ENCODE results near the gene CDCA7.

CDCA7 gene

GRCh38 chr2:173354073-173354581, 545 bp upstream of the CDCA7 start:
- Histone ChIP-seq H3K4me3 (ENCODE audit: low read length, poor library complexity, severe bottlenecking) (peak overlapping the region; percentile 84), H3K4me2 (ENCODE audit: low read depth, low read length, poor library complexity, severe bottlenecking) (peak overlapping the region; percentile 97), H3K36me3 (ENCODE audit: insufficient read depth, low read length) (no peaks in the 10 kb centered on the region), H3K27me3 (ENCODE audit: insufficient read depth, low read length, poor library complexity, severe bottlenecking) (peaks cover 5% of the 10 kb centered on the region), H3F3A (ENCODE audit: low read depth) (peaks cover 10% of the 10 kb centered on the region), H2AFZ (ENCODE audit: low read length) (peak overlapping the region; percentile 75), H3K4me1 (ENCODE audit: insufficient read depth, low read length, poor library complexity, severe bottlenecking) (peaks cover 55% of the 10 kb centered on the region), H3K9ac (ENCODE audit: low read depth, low read length, poor library complexity, severe bottlenecking) (peak overlapping the region; percentile 100), H3K9me3 (ENCODE audit: insufficient read depth, low read depth, low read length) (no peaks in the 10 kb centered on the region), H3K9me2 (replicated peaks; ENCODE audit: low read depth, low read length) (no peaks in the 10 kb centered on the region), H3K79me2 (ENCODE audit: insufficient read depth, low read length) (peaks cover 60% of the 10 kb centered on the region), H4K20me1 (ENCODE audit: insufficient read depth, low read length, poor library complexity, severe bottlenecking) (peaks cover 25% of the 10 kb centered on the region)
- TF ChIP-seq EZH2phosphoT487 (IDR thresholded peaks at IDR 0.05; ENCODE audit: borderline replicate concordance), result no peak
- no peak for TF ChIP-seq CTCF (conservative IDR thresholded peaks at IDR 0.05; ENCODE audit: low read length)

GRCh38 chr2:173355132-173355865, 627 bp downstream of the CDCA7 start:
- H3K79me2 ChIP-seq (ENCODE audit: insufficient read depth, low read length), result peaks cover 69% of the 10 kb centered on the region

GRCh38 chr2:173355866-173356508, 1.3 kb downstream of the CDCA7 start:
- Histone ChIP-seq H3K9me3 (ENCODE audit: insufficient read depth, low read depth, low read length) (no peaks in the 10 kb centered on the region), H3K4me2 (ENCODE audit: low read depth, low read length, poor library complexity, severe bottlenecking) (peak overlapping the region; percentile 99), H3K36me3 (ENCODE audit: insufficient read depth, low read length) (peaks cover 13% of the 10 kb centered on the region; the same call in 1 of the 2 replicates), H3K9ac (ENCODE audit: low read depth, low read length, poor library complexity, severe bottlenecking) (peak overlapping the region; percentile 97), H3K79me2 (ENCODE audit: insufficient read depth, low read length) (peaks cover 75% of the 10 kb centered on the region), H3K4me1 (ENCODE audit: insufficient read depth, low read length, poor library complexity, severe bottlenecking) (peaks cover 65% of the 10 kb centered on the region), H3F3A (ENCODE audit: low read depth) (peaks cover 27% of the 10 kb centered on the region), H3K9me2 (replicated peaks; ENCODE audit: low read depth, low read length) (no peaks in the 10 kb centered on the region), H3K27me3 (ENCODE audit: insufficient read depth, low read length, poor library complexity, severe bottlenecking) (peaks cover 5% of the 10 kb centered on the region), H3K4me3 (ENCODE audit: low read length, poor library complexity, severe bottlenecking) (peak overlapping the region; percentile 84), H4K20me1 (ENCODE audit: insufficient read depth, low read length, poor library complexity, severe bottlenecking) (peaks cover 39% of the 10 kb centered on the region), H2AFZ (ENCODE audit: low read length) (no peak overlapping the region)
- TF ChIP-seq EZH2phosphoT487 (IDR thresholded peaks at IDR 0.05; ENCODE audit: borderline replicate concordance), result no peak
- no peak for TF ChIP-seq CTCF (conservative IDR thresholded peaks at IDR 0.05; ENCODE audit: low read length)

More at GRCh38 chr2:173355132-173355865, 627 bp downstream of the CDCA7 start:
- TF ChIP-seq CTCF (conservative IDR thresholded peaks at IDR 0.05; ENCODE audit: low read length) (no peak), EZH2phosphoT487 (IDR thresholded peaks at IDR 0.05; ENCODE audit: borderline replicate concordance) (no peak)
- no peaks in the 10 kb centered on the region for H3K9me3 ChIP-seq (ENCODE audit: insufficient read depth, low read depth, low read length)
- H3K36me3 ChIP-seq (ENCODE audit: insufficient read depth, low read length), result peaks cover 6% of the 10 kb centered on the region; the same call in 1 of the 2 replicates
- peak overlapping the region; percentile 84 for H3K4me3 ChIP-seq (ENCODE audit: low read length, poor library complexity, severe bottlenecking)
- H4K20me1 ChIP-seq (ENCODE audit: insufficient read depth, low read length, poor library complexity, severe bottlenecking), result peaks cover 32% of the 10 kb centered on the region
- peaks cover 20% of the 10 kb centered on the region for H3F3A ChIP-seq (ENCODE audit: low read depth)
- peak overlapping the region; percentile 99 for H3K4me2 ChIP-seq (ENCODE audit: low read depth, low read length, poor library complexity, severe bottlenecking)
- peaks cover 62% of the 10 kb centered on the region for H3K4me1 ChIP-seq (ENCODE audit: insufficient read depth, low read length, poor library complexity, severe bottlenecking)
- H3K9me2 ChIP-seq (replicated peaks; ENCODE audit: low read depth, low read length), result no peaks in the 10 kb centered on the region
- H2AFZ ChIP-seq (ENCODE audit: low read length), result no peak overlapping the region
- peak overlapping the region; percentile 100 for H3K9ac ChIP-seq (ENCODE audit: low read depth, low read length, poor library complexity, severe bottlenecking)
- peaks cover 5% of the 10 kb centered on the region for H3K27me3 ChIP-seq (ENCODE audit: insufficient read depth, low read length, poor library complexity, severe bottlenecking)

Data from Loucy (cell line).